Panc1 (cell line): Measurements from ENCODE around the gene TMEM170B. TPM values are rescaled to one million over a fixed set of nuclear protein-coding genes. Genes with fewer than 3 reads are reported as not detected.

ENCODE experiments used
- ATAC-seq: fragments of 200-7000 bp; cut with Tn5 transposase; 2 replicates; pipeline ENCODE4 v1.9.1; 2020; ENCODE audit warnings: mild to moderate bottlenecking, moderate library complexity
- BruUV-seq: library from RNA; stranded (reverse); fragments of 400-500 nt; replicated peaks from 2 replicates; lab custom pipeline; 2021; lab: Mats Ljungman, UMichigan
- CTCF ChIA-PET: fragments of 300-600 bp; sonication (Branson Sonifier 250); formaldehyde crosslinking; loops from one replicate; lab custom pipeline; 2022; ENCODE audit warnings: antibody characterized with exemption; lab: Charles Lee
- POLR2A ChIA-PET: fragments of 300-600 bp; sonication (Branson Sonifier 250); formaldehyde crosslinking; loops from one replicate; lab custom pipeline; 2022; ENCODE audit warnings: antibody characterized with exemption; lab: Charles Lee
- DNase-seq: peaks from one replicate; pipeline ENCODE4 v3.0.0-alpha.2; 2010; ENCODE audit warnings: low read depth, low spot score
- H3K27ac ChIP-seq: 2 replicates; pipeline ENCODE4 v1.5.1; 2011; ENCODE audit warnings: mild to moderate bottlenecking, low read length, inconsistent platforms
- H3K27me3 ChIP-seq: fragments of 200-500 bp; sonication (Bioruptor generic); 2 replicates; pipeline ENCODE4 v1.6.0; 2014; ENCODE audit warnings: low read length, inconsistent platforms; ENCODE audit not compliant: control insufficient read depth, insufficient read depth
- H3K36me3 ChIP-seq: fragments of 200-500 bp; sonication (Bioruptor generic); 2 replicates; pipeline ENCODE4 v1.5.1; 2014; ENCODE audit warnings: inconsistent platforms, mild to moderate bottlenecking, low read length, moderate library complexity; ENCODE audit not compliant: control insufficient read depth, insufficient read depth
- H3K4me1 ChIP-seq: 2 replicates; pipeline ENCODE4 v1.5.1; 2011; ENCODE audit warnings: inconsistent platforms, mild to moderate bottlenecking, low read length, moderate library complexity; ENCODE audit not compliant: control insufficient read depth, insufficient read depth
- H3K4me3 ChIP-seq, 2 experiments: 2 replicates each; pipeline ENCODE4 v1.5.1; 2011 to 2012; ENCODE audit warnings: low read depth in 2 of 2, low read length in 2 of 2, mild to moderate bottlenecking in 2 of 2, inconsistent platforms in 1 of 2, moderate library complexity in 1 of 2
- H3K9me3 ChIP-seq: fragments of 200-500 bp; sonication (Bioruptor generic); 2 replicates; pipeline ENCODE4 v1.5.1; 2014; ENCODE audit warnings: low read depth, mild to moderate bottlenecking, inconsistent platforms, low read length, moderate library complexity; ENCODE audit not compliant: control insufficient read depth, insufficient read depth
- POLR2AphosphoS5 ChIP-seq: IDR thresholded peaks from 2 replicates; pipeline ENCODE4 v1.6.1; 2012; ENCODE audit warnings: mild to moderate bottlenecking, low read depth, low read length, moderate library complexity
- SIN3A ChIP-seq: IDR thresholded peaks from 2 replicates; pipeline ENCODE4 v1.6.1; 2012; ENCODE audit warnings: low read depth, mild to moderate bottlenecking, low read length, moderate library complexity, borderline replicate concordance; ENCODE audit not compliant: insufficient read depth
- TCF7L2 ChIP-seq: IDR thresholded peaks from 2 replicates; pipeline ENCODE4 v1.6.1; 2011; ENCODE audit warnings: mild to moderate bottlenecking, low read depth, low read length, inconsistent platforms
- in situ Hi-C: cut with HindIII; loops from 2 replicates; pipeline ENCODE4 v1.10.0; 2016; ENCODE audit warnings: low sequenced_read_pairs, low pct_unique_long_range_greater_than_20kb
- intact Hi-C: fragments of 100-400 bp; cut with micrococcal nuclease; formaldehyde crosslinking; loops from one replicate; pipeline ENCODE4 v1.10.0; 2022; ENCODE audit not compliant: unreplicated experiment
- total RNA-seq: library from RNA; stranded (reverse); gene quantifications from one replicate; pipeline ENCODE4 v1.2.1, GENCODE V29; 2021; ENCODE audit not compliant: unreplicated experiment
- TF ChIP-seq, protein P1 (sequence below): fragments of 450-650 bp; IDR thresholded peaks from 2 replicates; pipeline ENCODE4 v1.5.1; 2017; ENCODE audit warnings: mild to moderate bottlenecking
- TF ChIP-seq, protein P2 (sequence below), 2 experiments: IDR thresholded peaks; 2 replicates each; pipeline ENCODE4 v1.6.1; 2011 to 2012; ENCODE audit warnings: low read depth in 2 of 2, control low read depth in 1 of 2, low read length in 1 of 2, mild to moderate bottlenecking in 1 of 2, moderate library complexity in 1 of 2; ENCODE audit not compliant: insufficient read depth in 1 of 2

TMEM170B gene
- total RNA-seq, 1 experiment from 2014 or later: 1.3 TPM

DNA sequence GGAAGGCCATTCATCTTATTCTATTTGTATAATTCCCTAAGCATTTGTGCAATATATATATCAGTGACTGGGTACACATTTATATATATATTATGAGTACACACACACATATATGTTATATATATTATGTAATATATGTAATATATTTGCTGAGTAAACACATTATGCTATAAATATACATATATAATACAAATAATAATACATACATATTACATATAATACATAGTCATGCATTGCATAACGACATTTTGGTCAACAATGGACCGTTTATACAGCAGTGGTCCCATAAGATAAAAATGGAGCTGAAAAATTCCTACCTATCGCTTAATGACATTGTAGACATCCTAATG, 11.4 kb upstream of the TMEM170B start:
- DNase-seq (no peak), ATAC-seq (no peak)
- ChIA-PET CTCF (no interaction called here), POLR2A (interaction anchor here (0.5 kb wide), 1 partner anchor 712 kb away, joined by 4 read pairs; no protein-coding TSS in a partner anchor)
- H3K9me3 ChIP-seq: no peaks in the 10 kb centered on the region
- no peak overlapping the region for H3K27ac ChIP-seq
- intact Hi-C loops (no loop called here), in situ Hi-C loops (no loop called here)
- H3K36me3 ChIP-seq: no peaks in the 10 kb centered on the region
- no peaks in the 10 kb centered on the region for H3K27me3 ChIP-seq
- no peak for TF ChIP-seq POLR2AphosphoS5
- H3K4me1 ChIP-seq: no peaks in the 10 kb centered on the region
- BruUV-seq: no TSS peak
- no peak overlapping the region for H3K4me3 ChIP-seq

DNA sequence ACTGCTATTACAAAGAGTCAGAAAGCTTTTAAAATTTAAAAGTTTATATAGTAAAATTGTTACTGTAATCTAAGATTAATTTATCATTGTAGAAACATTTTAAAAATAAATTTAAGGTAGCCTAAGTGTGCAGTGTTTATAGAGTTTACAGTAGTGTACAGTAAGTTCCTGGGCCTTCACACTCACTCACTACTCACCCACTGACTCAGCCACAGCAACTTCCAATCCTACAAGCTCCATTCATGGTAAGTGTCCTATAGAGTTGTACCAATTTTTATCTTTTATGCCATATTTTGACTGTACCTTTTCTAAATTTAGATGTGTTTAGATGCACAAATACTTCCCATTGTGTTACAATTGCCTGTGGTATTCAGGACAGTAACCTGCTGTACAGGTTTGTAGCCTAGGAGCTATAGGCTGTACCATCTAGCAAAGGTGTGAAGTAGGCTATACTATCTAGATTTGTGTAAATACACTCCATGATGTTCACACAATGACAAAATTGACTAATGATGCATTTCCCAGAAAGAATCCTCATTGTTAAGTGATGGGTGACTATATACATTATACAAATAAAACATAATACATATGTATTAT, 10.2 kb upstream of the TMEM170B start:
- H3K4me1 ChIP-seq: no peaks in the 10 kb centered on the region
- no peak for ATAC-seq
- intact Hi-C loops (no loop called here), in situ Hi-C loops (no loop called here)
- CTCF ChIA-PET: no interaction called here
- TF ChIP-seq, protein P1, sequence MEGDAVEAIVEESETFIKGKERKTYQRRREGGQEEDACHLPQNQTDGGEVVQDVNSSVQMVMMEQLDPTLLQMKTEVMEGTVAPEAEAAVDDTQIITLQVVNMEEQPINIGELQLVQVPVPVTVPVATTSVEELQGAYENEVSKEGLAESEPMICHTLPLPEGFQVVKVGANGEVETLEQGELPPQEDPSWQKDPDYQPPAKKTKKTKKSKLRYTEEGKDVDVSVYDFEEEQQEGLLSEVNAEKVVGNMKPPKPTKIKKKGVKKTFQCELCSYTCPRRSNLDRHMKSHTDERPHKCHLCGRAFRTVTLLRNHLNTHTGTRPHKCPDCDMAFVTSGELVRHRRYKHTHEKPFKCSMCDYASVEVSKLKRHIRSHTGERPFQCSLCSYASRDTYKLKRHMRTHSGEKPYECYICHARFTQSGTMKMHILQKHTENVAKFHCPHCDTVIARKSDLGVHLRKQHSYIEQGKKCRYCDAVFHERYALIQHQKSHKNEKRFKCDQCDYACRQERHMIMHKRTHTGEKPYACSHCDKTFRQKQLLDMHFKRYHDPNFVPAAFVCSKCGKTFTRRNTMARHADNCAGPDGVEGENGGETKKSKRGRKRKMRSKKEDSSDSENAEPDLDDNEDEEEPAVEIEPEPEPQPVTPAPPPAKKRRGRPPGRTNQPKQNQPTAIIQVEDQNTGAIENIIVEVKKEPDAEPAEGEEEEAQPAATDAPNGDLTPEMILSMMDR: no peak
- TF ChIP-seq SIN3A (no peak), TCF7L2 (no peak)
- no peak overlapping the region for H3K27ac ChIP-seq
- no peak for DNase-seq
- H3K4me3 ChIP-seq: no peak overlapping the region
- no peaks in the 10 kb centered on the region for H3K36me3 ChIP-seq
- H3K27me3 ChIP-seq: no peaks in the 10 kb centered on the region; the same call in 1 of the 2 replicates
- POLR2A ChIA-PET: no interaction called here
- no peaks in the 10 kb centered on the region for H3K9me3 ChIP-seq
- BruUV-seq: no TSS peak

DNA sequence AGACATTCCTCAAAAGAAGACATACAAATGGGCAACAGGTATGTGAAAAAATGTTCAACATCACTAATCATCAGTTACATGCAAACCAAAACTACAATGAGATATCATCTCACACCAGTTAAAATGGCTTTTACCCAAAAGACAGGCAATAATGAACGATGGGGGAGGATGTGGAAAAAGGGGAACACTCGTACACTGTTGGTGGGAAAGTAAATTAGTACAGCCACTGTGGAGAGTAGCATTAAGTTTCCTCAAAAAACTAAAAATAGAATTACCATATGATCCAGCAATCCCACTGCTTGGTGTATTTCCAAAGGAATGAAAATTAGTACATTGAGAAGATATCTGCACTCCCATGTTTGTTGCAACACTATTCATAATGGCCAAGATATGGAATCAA, 8.6 kb upstream of the TMEM170B start:
- Histone ChIP-seq H3K27ac (no peak overlapping the region), H3K4me3 (no peak overlapping the region), H3K27me3 (peaks cover 5% of the 10 kb centered on the region), H3K9me3 (no peaks in the 10 kb centered on the region), H3K4me1 (no peaks in the 10 kb centered on the region), H3K36me3 (no peaks in the 10 kb centered on the region)
- in situ Hi-C loops (no loop called here), intact Hi-C loops (no loop called here)
- BruUV-seq: no TSS peak
- TF ChIP-seq POLR2AphosphoS5 (no peak), SIN3A (no peak), TCF7L2 (no peak)
- TF ChIP-seq, protein P1: no peak
- TF ChIP-seq, protein P2, sequence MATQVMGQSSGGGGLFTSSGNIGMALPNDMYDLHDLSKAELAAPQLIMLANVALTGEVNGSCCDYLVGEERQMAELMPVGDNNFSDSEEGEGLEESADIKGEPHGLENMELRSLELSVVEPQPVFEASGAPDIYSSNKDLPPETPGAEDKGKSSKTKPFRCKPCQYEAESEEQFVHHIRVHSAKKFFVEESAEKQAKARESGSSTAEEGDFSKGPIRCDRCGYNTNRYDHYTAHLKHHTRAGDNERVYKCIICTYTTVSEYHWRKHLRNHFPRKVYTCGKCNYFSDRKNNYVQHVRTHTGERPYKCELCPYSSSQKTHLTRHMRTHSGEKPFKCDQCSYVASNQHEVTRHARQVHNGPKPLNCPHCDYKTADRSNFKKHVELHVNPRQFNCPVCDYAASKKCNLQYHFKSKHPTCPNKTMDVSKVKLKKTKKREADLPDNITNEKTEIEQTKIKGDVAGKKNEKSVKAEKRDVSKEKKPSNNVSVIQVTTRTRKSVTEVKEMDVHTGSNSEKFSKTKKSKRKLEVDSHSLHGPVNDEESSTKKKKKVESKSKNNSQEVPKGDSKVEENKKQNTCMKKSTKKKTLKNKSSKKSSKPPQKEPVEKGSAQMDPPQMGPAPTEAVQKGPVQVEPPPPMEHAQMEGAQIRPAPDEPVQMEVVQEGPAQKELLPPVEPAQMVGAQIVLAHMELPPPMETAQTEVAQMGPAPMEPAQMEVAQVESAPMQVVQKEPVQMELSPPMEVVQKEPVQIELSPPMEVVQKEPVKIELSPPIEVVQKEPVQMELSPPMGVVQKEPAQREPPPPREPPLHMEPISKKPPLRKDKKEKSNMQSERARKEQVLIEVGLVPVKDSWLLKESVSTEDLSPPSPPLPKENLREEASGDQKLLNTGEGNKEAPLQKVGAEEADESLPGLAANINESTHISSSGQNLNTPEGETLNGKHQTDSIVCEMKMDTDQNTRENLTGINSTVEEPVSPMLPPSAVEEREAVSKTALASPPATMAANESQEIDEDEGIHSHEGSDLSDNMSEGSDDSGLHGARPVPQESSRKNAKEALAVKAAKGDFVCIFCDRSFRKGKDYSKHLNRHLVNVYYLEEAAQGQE (IDR thresholded peaks at IDR 0.05; ENCODE audit: insufficient read depth in 1 of 2, low read depth in 2 of 2, low read length in 1 of 2): no peak
- DNase-seq: no peak
- POLR2A ChIA-PET: no interaction called here
- ATAC-seq: no peak
- CTCF ChIA-PET: no interaction called here
